Kasumi-1 (cell line): ENCODE data around the gene FAM171A1.
"Not testable (repeated sequence)": the region's sequence is repeated elsewhere in the genome, so short reads cannot be mapped to it uniquely, and the experiment has no call there.

Experiments
- DNase-seq, 2 experiments: peaks; one replicate each; lab custom pipeline; 2025; lab: John Stamatoyannopoulos, UW

FAM171A1 gene

DNA sequence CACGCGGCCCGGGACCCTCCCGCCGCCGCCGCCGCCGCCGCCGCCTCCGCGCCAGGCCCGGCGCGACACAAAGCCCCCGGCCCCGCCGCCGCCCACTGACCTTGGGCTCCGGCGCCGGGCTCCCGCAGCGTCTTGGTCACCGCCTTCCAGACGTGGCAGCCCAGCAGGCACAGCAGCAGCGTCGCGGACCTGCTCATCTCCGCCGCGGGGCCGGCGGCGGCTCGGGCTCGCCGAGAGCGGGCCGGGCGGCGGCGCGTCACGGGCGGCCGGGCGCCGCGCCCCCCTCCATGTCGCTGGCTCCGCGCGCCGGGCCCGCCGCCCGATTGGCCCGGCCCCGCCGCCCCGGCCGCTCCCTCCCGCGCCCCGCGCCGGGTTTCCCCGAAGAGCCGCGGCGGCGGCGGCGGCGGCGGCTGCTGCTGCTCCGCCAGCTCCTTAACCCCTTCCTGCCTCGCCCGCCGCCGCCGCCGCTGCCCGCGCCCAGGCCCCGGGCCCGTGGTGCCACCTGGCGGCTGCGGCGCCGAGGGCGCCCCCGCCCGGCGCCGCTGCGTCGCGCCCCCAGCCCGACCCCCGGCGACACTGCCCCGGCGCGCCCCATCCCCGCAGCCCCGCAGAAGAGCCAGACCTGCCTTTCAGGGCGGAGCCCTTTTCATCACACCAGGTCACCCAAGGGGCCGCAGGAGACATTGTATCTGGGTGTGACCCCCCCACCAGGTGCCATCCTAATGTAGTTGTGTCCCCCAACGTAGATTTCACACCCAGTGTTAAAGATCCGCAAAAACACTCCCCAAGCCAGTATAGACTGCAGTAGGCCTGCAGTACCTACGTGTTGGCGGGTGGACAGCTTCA is at the start of gene FAM171A1:
FAM171A1 (minus strand) TSS at position 434 of the 846 bp plus-strand sequence; CDS start at position 197, 237 bp downstream.
- DNase-seq: peak; percentile 15 to 18

DNA sequence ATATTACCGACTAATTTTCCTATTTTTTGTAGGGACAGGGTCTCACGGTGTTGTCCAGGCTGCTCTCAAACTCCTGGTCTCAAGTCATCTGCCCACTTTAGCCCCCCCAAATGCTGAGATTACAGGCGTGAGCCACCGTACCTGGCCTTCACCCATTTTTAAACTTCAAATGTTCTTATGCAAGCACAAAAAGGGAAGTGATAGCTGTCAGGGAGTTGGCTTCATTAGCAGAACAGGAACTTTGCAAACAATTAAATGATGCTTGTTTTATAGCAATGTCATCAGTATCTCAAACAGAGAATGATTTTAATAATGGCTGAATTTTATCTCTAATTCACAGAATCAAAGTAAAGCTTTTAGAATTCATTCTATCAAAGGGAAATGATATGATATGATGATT is 49.8 kb upstream of the FAM171A1 start:
- peak; percentile 38 to 69 for DNase-seq

DNA sequence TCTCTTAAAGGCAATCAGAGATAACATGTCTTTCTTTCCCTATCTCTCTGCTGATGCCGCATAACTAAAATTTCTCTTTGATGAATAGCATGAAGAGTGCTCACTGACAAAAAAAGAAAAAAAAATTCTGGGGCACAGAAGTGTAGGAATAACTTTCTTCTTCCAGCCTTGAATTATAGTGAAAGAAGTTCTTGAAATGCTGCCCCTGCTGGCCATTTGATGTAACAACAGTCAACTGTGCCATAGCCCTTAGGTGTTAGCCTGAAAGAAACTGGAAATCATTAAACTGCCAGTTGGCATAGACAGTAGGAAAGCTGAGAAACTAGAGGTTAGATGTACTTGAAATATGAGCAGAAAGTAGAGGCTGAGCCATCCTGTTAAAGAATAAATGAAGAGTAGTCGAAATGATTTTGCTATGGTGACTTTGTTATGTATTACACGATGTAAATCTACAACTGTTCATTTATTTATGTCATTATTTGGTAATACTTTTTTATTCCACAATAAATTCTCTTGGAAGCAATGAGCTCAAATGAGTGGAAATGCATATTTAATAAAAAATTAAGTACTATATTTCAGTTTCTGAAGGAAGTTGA is 48.3 kb upstream of the FAM171A1 start:
- DNase-seq: peak; percentile 56 to 74

DNA sequence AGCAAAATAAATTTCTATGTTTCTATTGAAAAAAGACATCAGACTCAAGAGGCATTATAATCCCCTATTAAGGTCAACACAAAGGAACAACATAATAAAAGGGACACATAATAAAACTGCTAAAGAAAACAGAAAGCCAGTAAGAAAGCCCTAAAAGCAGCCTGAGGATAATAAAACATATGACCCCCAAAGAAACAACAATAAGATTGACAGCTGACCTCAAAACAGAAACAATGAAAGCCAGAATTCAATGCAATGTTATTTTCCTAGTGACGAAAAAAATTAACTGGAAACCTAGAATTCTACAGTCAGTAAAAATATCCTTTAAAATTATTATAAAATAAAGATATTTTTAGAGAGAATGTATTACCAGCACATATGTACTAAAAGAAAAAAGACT is 44.9 kb upstream of the FAM171A1 start:
- DNase-seq: no peak

DNA sequence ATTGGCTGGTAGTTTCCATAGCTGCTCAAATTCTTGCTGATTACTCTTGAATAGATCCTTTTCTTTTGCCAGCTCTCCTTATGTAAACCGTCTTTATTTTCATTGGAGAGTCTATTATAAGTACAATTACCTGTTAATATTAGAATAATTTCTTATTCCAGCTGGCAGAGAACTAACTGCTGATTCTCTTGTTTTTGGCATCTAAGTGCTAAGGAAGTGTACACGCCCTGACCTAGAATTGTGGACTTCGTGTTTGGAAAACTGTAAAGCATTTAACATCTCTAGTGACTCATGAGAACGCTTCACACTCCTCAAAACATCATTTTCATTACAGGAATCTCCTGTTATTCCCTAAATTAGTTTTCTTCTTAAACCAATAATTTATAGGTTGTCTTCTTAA is 39.9 kb upstream of the FAM171A1 start:
- no peak for DNase-seq

DNA sequence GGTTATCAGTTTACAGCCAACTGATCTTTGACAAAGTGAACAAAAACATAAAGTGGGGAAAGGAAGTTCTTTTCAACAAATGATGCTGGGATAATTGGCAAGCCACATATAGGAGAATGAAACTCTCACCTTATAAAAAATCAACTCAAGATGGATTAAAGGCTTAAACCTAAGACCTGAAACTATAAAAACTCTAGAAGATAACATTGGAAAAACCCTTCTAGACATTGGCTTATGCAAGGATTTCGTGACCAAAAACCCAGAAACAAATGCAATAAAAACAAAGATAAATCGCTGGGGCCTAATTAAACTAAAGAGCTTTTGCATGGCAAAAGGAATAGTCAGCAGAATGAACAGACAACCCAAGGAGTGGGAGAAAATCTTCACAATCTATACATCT is 38.3 kb upstream of the FAM171A1 start:
- not testable (repeated sequence) for DNase-seq

DNA sequence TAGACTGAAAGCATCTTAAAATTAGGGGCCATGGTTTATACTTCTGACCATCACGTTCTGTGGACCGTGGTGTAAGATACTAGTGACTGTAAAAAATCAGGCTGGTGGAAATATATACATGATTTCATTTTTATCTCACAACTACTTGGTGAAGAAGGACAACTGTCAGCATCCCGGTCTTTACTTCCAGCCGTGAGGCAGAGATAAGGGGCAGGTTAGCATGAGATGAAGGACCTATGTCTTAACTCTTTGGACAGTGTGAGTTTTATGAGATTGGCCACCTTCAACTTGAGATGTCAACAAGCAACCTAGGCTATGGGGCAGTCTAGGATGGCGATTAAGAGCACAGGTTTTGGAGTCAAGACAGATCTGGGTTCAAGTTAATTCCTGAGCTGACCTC is 37.5 kb upstream of the FAM171A1 start:
- DNase-seq: no peak

DNA sequence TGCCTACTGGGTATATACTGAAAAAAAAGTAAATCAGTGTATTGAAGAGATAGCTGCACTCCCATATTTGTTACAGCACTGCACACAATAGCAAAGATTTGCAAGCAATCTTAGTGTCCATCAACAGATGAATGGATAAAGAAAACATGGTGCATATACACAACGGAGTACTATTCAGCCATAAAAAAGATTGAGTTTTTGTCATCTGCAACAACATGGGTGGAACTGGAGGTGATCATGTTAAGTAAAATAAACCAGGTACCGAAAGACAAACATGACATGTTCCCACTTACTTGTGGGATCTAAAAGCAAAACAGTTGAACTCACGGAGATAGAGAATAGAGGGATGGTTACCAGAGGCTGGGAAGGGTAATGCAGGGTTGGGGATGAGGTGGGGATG is 34.2 kb upstream of the FAM171A1 start:
- DNase-seq: no peak

DNA sequence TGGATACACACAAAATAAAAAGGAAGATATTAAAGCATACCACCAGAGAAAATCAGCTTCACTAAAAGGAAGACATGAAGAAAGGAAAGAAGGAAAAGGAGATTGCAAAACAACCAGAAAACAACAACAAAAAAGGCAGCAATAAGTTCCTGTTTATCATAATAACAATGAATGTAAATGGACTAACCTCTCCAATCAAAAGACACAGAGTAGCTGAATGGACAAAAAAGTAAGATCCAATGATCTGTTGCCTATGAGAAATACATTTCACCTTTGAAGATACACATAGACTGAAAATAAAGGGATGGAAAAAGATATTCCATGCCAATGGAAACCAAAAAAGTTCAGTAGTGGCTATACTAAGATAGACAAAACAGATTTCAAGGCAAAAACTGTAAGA is 30.3 kb upstream of the FAM171A1 start:
- no peak for DNase-seq

DNA sequence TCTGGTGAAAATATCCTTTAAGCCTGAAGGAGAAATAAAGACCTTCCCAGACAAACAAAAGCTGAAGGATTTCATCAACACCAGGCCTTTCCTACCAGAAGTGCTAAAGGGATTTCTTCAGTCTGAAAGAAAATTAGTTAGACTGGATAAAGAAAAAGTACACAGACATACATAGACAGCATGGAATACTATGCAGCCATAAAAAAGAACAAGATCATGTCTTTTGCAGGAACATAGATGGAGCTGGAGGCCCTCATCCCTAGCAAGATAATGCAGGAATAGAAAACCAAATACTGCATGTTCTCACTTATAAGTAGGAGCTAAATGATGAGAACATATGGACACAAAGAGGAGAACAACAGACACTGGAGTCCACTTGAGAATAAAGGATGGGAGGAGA is 29.4 kb upstream of the FAM171A1 start:
- not testable (repeated sequence) for DNase-seq

DNA sequence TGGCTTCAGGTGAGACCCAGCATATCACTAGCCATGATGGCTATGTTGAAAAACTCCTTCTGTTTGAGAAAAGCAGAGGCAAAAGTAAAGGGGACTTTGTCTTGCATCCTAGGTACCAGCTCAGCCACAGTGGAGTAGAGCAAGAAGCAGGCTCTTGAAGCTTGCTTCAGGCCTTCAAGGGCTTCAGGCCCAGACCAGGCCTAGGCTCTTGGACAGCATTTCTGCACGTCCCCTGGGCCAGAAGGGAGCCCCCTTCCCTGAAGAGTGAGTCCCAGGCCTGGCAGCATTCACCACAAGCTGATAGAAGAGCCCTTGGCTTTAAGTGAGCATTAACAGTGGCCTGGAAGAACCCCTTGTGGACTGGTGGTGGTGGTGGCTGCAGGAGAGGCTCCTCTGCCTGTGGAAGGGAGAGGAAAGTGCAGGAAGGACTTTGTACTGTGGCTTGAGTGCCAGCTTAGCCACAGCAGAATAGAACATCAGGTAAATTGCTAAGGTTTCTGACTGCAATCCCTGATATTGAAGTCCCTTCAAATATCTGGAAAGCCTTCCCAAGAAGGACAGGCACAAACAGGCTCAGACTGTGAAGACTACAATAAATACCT is 28.1 kb upstream of the FAM171A1 start:
- no peak for DNase-seq

DNA sequence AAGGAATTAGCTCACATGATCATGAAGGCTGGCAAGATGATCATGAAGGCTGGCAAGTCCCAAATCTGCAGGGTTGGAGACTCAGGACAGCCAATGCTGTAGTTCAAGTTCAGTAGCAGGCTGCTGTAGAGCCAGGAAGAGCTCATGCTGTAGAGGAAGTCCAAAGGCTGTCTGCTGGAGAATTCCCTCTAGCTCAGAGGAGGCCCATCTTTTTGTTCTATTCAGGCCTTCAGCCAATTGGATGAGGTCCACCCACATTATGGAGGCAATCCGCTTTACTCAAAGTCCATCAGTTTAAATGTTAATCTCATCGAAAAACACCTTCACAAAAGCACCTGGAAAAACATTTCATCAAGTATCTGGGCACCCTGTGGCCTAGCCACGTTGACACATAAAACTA is 24.8 kb upstream of the FAM171A1 start:
- no peak for DNase-seq

DNA sequence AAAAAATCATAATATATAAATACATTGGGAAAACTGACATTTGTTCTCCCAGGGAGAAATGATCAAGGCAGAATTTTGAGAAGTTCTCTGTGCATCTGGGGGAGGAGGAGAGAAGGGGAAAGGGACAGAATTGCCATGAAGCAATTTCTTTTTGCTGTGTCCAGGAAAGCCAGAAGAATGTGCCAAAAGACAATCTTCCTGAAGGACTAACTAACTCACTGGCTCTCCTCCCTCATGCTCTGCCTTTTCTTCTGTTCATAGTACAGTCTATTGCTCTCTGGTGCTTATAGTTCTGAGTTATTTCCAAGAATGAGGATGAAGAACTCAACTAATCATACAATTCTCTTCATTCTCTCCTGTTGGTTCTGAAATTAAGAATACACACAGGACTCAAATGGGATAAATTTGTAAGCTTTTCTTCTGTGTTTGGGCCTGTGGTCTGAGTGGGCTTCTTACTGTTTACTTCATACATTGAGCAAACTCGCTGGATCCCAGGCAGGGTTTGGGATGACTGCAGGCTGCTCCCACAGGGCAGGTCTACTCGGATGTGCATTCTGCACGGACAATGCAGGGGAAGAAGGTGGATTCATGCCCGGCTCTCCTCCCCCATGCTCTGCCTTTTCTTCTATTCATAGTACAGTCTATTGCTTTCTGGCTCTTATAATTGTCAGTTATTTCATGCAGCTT is 22.2 kb upstream of the FAM171A1 start:
- DNase-seq: no peak

DNA sequence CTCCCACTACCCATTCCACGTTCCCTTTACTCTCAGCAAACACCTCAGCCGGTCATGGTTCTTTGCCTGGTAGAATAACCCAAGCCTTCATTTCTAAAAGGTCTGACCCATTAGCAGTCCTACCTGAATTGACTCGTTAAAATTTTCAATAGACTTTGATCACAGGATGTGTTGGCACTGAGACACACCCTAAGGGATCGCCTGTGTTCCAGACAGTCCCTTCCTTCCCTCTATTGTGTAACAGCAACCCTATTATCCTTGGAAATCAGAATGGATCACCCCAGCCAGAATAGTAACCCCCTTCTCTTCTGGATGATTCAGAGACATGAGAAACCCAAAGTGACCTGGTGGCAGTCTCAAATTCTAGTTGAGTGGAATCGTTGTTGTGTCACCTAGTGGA is 20.4 kb upstream of the FAM171A1 start:
- DNase-seq: no peak

DNA sequence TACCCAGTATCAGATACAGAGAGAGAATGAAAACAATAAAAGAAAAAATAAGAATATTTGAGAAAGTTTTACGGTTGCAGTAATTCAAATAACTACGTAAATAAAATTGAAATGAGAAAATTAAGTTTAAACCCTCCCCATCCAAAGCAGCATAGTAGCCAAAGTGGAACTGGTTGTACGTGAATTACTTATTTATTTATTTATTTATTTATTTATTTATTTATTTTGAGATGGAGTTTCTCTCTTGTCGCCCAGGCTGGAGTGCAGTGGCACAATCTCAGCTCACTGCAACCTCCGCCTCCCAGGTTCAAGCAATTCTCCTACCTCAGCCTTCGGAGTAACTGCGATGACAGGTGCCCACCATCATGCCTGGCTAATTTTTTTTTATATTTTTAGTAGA is 17.1 kb upstream of the FAM171A1 start:
- not testable (repeated sequence) for DNase-seq

DNA sequence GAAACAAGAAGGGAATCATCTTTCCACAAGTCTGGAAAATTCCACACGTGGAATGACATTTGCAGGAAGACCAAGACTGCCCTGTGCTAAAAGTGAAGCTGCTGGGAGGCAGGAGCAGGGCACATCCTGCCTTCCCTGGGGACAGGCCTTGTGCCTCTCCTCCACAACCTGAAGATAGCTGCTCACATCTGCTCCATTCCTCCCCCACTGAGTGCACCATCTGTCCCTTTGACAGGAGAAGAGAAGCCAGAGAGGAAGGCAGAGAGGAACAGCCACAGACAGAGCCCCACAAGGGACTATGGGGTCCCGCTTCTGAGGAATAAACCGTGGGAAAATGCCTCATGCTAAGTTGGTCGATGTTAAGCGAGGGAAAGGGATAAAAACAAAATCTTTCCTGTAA is 15.9 kb upstream of the FAM171A1 start:
- no peak for DNase-seq

DNA sequence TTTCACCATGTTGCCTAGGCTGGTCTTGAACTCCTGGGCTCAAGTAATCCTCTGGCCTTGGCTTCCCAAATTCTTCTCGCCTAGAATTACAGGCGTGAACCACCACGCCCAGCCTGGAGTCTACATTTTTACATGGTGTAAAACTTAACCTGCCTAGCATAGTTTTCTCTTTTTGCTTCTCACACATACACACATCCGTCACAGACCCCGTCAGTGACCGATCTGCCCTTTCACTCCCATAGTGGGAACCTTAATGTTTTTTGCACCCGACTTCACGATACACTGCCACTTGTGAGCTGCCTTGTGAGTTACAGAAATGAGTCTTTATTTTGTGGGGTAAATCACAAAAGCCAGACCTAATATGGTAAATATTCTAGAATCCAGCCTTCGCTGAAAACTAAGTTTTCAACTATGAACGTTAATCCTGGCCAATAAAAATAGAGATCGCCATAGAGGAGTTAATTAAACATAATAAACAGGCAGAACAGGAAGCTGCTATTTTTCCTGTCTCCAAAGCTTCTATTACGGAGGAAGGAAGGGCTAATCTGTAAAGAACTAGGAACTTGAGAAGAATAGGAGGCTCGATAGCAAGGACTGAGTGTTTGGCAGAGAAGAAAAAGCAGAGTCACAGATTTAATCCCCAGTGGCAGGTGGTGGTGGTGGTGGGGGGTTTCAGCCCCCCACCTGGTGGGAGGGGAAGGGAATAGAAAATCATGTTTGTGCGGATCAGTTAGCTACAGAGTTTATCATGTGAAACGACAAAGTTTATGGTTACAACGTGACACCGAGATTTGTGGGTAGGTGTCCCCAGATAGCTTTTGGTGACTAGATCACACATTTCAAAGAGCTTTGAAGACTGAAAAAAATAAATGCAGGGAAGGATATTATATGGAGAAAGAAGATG is 14.7 kb upstream of the FAM171A1 start:
- DNase-seq: no peak

DNA sequence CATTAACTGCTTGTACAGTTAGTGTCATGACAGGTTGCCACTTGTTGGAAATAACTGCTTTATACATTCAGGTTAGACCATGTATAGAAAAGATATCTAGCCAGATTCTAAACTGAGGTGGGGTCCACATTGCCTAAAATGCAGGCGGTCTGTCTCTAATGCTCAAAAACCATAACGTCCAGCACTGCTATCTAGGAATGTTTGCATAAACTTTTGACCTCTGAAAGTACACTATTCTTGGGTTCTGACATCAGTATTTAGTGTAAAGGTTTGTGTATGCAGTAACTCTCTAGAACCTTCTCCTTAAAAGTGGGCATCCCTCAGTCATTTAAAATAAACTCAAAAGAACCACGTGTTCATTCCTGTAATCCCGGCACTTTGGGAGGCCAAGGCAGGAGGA is 10.3 kb upstream of the FAM171A1 start:
- no peak for DNase-seq

DNA sequence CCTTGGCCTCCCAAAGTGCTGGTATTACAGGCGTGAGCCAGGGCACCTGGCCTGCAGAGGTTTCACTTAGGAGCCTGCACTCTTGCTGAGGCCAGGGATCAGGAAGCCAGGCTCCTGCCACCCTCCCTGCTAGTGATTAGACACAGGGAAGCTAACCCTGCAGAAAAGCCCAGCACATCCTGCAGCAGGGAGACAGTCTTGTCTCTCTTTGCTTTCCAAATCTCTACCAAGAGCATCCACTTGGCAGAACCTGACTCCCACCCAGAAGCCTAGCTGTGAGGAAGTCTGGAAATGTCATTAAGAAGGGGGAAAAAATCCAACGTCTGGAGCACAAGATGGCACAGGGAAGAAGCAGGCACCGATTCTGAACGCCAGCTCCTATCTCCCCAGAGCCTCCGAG is 8.0 kb upstream of the FAM171A1 start:
- no peak for DNase-seq

DNA sequence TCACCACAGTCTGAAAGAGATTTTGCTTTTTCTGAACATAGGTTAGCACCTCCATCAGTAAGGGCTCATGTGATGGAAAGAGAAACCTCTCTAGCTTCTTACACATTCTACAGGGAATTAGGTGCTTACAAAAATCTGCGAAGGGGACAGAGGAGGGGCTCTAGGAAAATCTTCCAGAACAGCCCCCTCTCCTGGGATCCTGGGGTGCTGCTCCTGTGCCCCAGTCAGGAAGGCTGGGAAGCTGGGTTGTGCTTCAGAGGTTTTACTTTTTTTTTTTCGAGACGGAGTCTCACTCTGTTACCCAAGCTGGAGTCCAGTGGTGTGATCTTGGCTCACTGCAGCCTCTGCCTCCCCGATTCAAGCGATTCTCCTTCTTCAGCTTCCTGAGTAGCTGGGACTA is 7.5 kb upstream of the FAM171A1 start:
- DNase-seq: no peak

DNA sequence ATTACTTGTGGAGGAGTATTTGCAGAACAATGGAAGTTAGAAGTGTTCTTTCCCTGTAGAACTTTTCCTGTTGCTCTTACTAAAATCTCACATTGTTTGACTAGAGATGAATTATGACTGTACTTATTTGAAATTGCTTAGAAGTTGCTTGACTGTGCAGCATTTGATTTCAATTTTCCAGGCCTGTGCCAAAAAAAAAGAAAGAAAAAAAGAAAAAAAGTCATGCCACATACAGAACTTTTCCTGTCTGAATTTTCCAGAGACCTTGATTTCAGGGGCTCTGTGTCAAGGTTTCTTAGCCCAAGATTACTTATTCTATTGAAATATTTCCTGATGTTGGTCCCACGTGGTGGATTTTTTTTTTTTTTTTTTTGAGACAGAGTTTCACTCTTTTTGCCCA is 3.5 kb upstream of the FAM171A1 start:
- DNase-seq: no peak

DNA sequence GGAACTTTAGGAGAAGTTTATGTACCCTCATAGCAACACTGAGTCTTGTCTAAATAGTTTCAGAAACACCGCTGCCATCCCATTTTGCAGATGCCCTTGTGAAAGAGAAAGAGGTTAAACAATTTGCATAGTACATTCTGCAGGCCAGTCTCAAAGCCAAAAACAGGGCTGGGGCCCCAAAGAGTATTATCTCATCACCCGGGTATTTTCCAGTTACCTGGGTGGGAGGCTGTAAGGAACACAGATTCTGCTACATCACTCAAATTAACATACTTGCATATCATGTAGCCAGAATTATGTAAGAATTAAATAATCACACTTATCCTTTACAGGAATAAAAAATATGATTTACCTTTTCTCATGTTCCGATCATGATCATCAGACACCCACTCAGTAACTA is 3.1 kb upstream of the FAM171A1 start:
- DNase-seq: no peak
